GM23248 (cell line): ENCODE results near the gene LY6G6C.

Experiments
- EZH2 ChIP-seq: fragments of 200-600 bp; sonication (generic); IDR thresholded peaks from 2 replicates; pipeline ENCODE4 v1.6.1; 2018; ENCODE audit warnings: antibody characterized with exemption, mild to moderate bottlenecking; ENCODE audit not compliant: insufficient read depth, poor library complexity, severe bottlenecking
- EZH2phosphoT487 ChIP-seq: fragments of 200-600 bp; sonication (generic); IDR thresholded peaks from 2 replicates; pipeline ENCODE4 v1.6.1; 2018; ENCODE audit warnings: antibody characterized with exemption, moderate library complexity, mild to moderate bottlenecking, low read depth; ENCODE audit not compliant: insufficient read depth

DNA sequence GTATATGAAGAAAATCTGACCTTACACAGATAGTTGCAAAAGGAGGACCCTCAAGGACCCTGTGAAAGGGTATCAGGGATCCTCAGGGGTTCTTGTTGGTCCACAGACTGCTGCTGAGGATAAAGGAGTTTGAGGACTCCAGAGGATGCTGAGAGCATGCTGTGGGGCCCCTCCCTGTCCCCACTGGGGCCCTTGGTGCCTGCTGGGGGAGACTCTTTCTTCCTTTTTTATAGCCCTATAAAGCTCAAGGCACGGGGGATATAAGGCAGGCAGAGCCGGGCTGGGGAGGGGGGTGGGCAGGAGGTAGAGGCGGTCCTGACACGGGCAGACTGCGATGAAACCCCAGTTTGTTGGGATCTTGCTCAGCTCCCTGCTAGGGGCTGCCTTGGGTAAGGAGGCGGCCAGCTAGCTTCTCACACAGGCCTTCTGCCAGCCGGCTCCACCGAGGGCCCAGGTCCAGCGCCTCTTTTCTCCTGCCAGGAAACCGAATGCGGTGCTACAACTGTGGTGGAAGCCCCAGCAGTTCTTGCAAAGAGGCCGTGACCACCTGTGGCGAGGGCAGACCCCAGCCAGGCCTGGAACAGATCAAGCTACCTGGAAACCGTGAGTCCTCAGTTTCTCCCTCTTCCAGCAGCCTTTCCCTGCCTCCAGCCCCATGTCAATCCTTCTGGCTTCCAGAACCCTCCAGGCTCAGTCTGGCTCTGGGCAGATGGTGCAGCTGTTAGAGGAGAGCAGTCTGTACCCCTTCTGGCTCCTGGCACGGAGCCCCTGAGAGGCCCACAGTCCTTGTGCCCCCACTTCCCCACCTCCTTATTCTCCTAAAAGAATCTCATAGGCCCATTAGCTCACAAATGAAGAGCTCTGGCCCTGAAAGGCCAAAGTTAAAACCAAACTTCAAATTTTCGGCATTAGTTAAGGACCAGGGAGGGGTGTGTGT lies 6.3 kb downstream of the LY6G6C start, which contains the start of gene LY6G6D:
- TF ChIP-seq EZH2 (no peak), EZH2phosphoT487 (no peak)
